Ovary (tissue), 9 donors: Measurements from ENCODE around the gene C14orf93. TPM values are rescaled to one million over a fixed set of nuclear protein-coding genes. Genes with fewer than 3 reads are reported as not detected.

Experiments
- DNase-seq, 5 donors: peaks; one replicate each; pipeline ENCODE4 v3.0.0-alpha.2; 2019 to 2020
- H3K27ac ChIP-seq, 2 donors: fragments of 200-600 bp; one replicate each; pipeline versions ENCODE4 v1.5.1 to v1.8.0; 2019 to 2022
- H3K27me3 ChIP-seq: fragments of 200-600 bp; one replicate; pipeline ENCODE4 v1.8.0; 2022
- H3K36me3 ChIP-seq: fragments of 200-600 bp; sonication (generic); one replicate; pipeline ENCODE4 v1.5.1; 2019
- H3K4me1 ChIP-seq: one replicate; pipeline ENCODE4 v1.8.1; 2013; ENCODE audit warnings: mild to moderate bottlenecking, moderate library complexity; ENCODE audit not compliant: insufficient read depth
- H3K4me3 ChIP-seq: fragments of 200-600 bp; sonication (generic); one replicate; pipeline ENCODE4 v1.5.1; 2017
- H3K9me3 ChIP-seq, 2 donors: fragments of 200-600 bp in 1 of 2; sonication (generic) in 1 of 2; one replicate each; pipeline versions ENCODE4 v1.5.1 to v1.8.1; 2013 to 2019; ENCODE audit warnings: mild to moderate bottlenecking in 1 of 2, moderate library complexity in 1 of 2
- EP300 ChIP-seq: sonication (generic); formaldehyde crosslinking; IDR thresholded peaks from one replicate; pipeline ENCODE4 v1.6.1; 2017; ENCODE audit warnings: antibody characterized with exemption
- POLR2A ChIP-seq: fragments of 450-650 bp; IDR thresholded peaks from one replicate; pipeline ENCODE4 v1.6.1; 2017; ENCODE audit warnings: antibody characterized with exemption, mild to moderate bottlenecking, moderate library complexity
- WGBS, 3 donors: extraction: QIAGEN DNeasy Blood & Tissue Kit in 1 of 3; methylation state at CpG; one replicate each; pipeline versions ENCODE4 v1.1.5 to v1.1.7; 2013 to 2017; 5-methylcytosine and 5-hydroxymethylcytosine counted together
- intact Hi-C, 4 donors: fragments of 100-400 bp; cut with DNase I; formaldehyde crosslinking; loops; one replicate each; pipeline versions ENCODE4 v1.11.0 to v1.15.1; 2022 to 2023
- polyA plus RNA-seq, 2 donors: library from polyadenylated mRNA; stranded (reverse); fragments of 200-250 nt in 1 of 2; fragments of 350-450 nt in 1 of 2; fragmentation: Illumina TruSeq in 1 of 2; extraction: RNeasy Lipid Tissue Mini Kit (QIAGEN cat#74804) in 1 of 2; gene quantifications; one replicate each; pipeline ENCODE4 v1.2.3, GENCODE V29; 2013 to 2014
- total RNA-seq, 7 donors: library from RNA; depleted of rRNA in 2 of 7; stranded (reverse); fragments of >200 nt in 2 of 7; fragmentation: NEBNext Ultra II Directional in 3 of 7; extraction: Animal tissue kit (Norgen Biotek cat#: 25700) in 3 of 7; gene quantifications; one replicate each; pipeline versions ENCODE4 v1.1.0 to v1.2.4, GENCODE V29; 2016 to 2023
- TF ChIP-seq, protein P1 (sequence below), 3 donors: fragments of 450-650 bp in 2 of 3; fragments of 200-600 bp in 1 of 3; IDR thresholded peaks; one replicate each; pipeline versions ENCODE4 v1.5.1 to v1.8.0; 2016 to 2022; ENCODE audit warnings: antibody characterized with exemption in 3 of 3, mild to moderate bottlenecking in 1 of 3
- donor health status: DM: no; HTN: no; CAD: no; lungs with moderate emphysema.
- donor health status: DM: no; HTN: no; CAD: no.
- donor health status: Bipolar disorder and iron deficiency.
- donor health status: DM: yes; HTN: yes; CAD: no.
- donor health status: DM: no; HTN: no; CAD: no.
- donor health status: DM: yes; HTN: yes; CAD: no.

Gene C14orf93
- total and polyA plus RNA-seq, 9 donors = 7.2 to 12.7 (median 10.8) TPM

- H3K4me3 ChIP-seq = no peak overlapping the region
- no peaks in the 10 kb centered on the region for H3K36me3 ChIP-seq
- H3K27ac ChIP-seq = no peak overlapping the region
- H3K9me3 ChIP-seq = no peaks in the 10 kb centered on the region
- peak in 1 of 5 donors; percentile 12 for DNase-seq
- intact Hi-C loops = loop anchor here in 1 of 4 donors (5.0 kb wide), 1 partner anchor 54 kb away; no protein-coding TSS in a partner anchor
- H3K4me1 ChIP-seq = no peaks in the 10 kb centered on the region
- TF ChIP-seq, protein P1, sequence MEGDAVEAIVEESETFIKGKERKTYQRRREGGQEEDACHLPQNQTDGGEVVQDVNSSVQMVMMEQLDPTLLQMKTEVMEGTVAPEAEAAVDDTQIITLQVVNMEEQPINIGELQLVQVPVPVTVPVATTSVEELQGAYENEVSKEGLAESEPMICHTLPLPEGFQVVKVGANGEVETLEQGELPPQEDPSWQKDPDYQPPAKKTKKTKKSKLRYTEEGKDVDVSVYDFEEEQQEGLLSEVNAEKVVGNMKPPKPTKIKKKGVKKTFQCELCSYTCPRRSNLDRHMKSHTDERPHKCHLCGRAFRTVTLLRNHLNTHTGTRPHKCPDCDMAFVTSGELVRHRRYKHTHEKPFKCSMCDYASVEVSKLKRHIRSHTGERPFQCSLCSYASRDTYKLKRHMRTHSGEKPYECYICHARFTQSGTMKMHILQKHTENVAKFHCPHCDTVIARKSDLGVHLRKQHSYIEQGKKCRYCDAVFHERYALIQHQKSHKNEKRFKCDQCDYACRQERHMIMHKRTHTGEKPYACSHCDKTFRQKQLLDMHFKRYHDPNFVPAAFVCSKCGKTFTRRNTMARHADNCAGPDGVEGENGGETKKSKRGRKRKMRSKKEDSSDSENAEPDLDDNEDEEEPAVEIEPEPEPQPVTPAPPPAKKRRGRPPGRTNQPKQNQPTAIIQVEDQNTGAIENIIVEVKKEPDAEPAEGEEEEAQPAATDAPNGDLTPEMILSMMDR (IDR thresholded peaks at IDR 0.05) = no peak
- TF ChIP-seq POLR2A = no peak
- no peak for TF ChIP-seq EP300
- no peaks in the 10 kb centered on the region for H3K27me3 ChIP-seq
- 66 to 77% (median 71%) methylated on average over 5 of the region's 5 CpGs for WGBS, 3 donors
Measured at GRCh38 chr14:23051141-23052057, 41.5 kb upstream of the C14orf93 start.

DNA sequence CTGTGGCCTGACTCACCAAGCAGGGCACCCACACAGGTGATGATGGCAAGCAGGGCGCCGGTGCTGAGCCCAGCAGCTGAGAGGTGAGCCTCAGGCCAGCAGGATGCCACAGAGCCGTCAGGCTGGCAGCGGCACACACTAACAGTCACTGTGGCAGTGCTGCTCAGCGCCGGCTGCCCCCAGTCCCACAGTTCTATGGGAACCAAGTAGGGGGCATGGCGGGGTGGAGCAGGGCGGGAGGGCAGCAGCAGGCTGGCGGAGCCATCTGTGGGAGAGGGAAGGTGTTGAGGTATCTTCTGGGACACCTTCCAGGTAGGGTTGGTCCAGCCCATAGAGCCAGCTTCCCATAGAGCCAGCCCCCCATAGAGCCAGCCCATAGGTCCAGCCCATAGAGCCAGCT is 39.1 kb upstream of the C14orf93 start:
- TF ChIP-seq EP300 = no peak
- TF ChIP-seq, protein P1 (IDR thresholded peaks at IDR 0.05) = no peak
- TF ChIP-seq POLR2A = no peak
- no peaks in the 10 kb centered on the region for H3K9me3 ChIP-seq
- no peaks in the 10 kb centered on the region for H3K27me3 ChIP-seq
- intact Hi-C loops = no loop called here
- peak in 1 of 5 donors; percentile 24 for DNase-seq
- H3K4me1 ChIP-seq = no peaks in the 10 kb centered on the region
- no peak overlapping the region for H3K27ac ChIP-seq
- H3K4me3 ChIP-seq = no peak overlapping the region
- no peaks in the 10 kb centered on the region for H3K36me3 ChIP-seq
- 94 to 99% (median 98%) methylated on average over 9 of the region's 9 CpGs for WGBS, 3 donors

DNA sequence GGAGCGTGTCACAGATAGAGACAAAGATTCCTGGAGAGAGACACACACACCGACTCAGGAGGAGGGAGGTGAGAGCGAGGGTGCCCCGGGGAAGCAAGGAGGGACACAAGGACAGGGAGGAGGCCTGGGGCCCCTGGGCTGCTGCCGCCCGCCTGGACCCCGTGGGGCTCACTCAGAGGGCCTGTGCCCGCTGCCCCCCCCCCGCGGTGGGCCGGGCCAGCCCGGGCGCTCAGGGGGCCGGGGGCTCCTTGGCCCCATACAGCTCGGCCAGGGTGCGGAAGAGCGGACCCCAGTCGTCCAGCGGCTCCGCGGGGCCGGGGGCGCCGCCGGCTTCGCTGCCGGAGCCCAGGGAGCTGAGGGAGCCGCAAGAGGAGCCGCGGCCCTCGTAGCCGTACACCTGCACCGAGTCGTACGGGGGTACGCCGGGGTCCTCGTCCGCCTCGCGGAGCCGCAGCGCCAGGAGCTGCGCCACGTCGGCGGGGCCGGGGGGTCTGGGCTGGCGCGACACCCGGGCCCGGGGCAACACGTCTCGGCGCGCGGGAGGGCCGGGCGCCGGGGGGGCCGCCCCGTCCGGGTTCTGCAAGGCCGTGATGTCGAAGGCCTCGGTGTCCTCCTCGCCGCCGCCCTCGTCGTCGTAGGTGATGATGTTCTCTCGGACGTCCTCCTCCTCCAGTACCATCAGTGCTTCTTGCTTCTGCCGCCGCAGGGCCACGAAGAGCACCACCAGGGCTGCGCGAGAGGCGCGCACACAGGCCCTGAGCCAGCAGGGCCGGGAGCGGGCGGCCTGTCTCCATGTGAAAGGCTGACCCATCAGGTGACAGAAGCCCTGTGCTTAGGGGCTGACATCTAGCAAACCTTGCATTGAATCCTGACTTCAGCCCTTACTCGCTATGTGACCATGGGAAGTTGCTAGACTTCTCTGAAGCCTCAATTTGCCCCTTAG is 38.1 kb upstream of the C14orf93 start:
- no peak overlapping the region for H3K4me3 ChIP-seq
- intact Hi-C loops = no loop called here

More for the DNA sequence above, 38.1 kb upstream of the C14orf93 start:
- Histone ChIP-seq H3K9me3 (no peaks in the 10 kb centered on the region), H3K4me1 (no peaks in the 10 kb centered on the region), H3K36me3 (no peaks in the 10 kb centered on the region), H3K27me3 (no peaks in the 10 kb centered on the region), H3K27ac (no peak overlapping the region)
- TF ChIP-seq, protein P1 (IDR thresholded peaks at IDR 0.05) = no peak
- peak in 1 of 5 donors; percentile 26 for DNase-seq
- WGBS, 3 donors = 82 to 85% (median 83%) methylated on average over 44 to 85 of the region's 85 CpGs
